HG02870 (cell line): ENCODE measurements around the gene HBP1.
"Not testable (repeated sequence)": the region's sequence is repeated elsewhere in the genome, so short reads cannot be mapped to it uniquely, and the experiment has no call there.

Source experiments
- ATAC-seq: cut with Tn5 transposase; IDR thresholded peaks from one replicate; pipeline ENCODE4 v1.9.1; 2021; ENCODE audit warnings: mild to moderate bottlenecking, moderate library complexity; ENCODE audit not compliant: unreplicated experiment

HBP1 gene, protein sequence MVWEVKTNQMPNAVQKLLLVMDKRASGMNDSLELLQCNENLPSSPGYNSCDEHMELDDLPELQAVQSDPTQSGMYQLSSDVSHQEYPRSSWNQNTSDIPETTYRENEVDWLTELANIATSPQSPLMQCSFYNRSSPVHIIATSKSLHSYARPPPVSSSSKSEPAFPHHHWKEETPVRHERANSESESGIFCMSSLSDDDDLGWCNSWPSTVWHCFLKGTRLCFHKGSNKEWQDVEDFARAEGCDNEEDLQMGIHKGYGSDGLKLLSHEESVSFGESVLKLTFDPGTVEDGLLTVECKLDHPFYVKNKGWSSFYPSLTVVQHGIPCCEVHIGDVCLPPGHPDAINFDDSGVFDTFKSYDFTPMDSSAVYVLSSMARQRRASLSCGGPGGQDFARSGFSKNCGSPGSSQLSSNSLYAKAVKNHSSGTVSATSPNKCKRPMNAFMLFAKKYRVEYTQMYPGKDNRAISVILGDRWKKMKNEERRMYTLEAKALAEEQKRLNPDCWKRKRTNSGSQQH

DNA sequence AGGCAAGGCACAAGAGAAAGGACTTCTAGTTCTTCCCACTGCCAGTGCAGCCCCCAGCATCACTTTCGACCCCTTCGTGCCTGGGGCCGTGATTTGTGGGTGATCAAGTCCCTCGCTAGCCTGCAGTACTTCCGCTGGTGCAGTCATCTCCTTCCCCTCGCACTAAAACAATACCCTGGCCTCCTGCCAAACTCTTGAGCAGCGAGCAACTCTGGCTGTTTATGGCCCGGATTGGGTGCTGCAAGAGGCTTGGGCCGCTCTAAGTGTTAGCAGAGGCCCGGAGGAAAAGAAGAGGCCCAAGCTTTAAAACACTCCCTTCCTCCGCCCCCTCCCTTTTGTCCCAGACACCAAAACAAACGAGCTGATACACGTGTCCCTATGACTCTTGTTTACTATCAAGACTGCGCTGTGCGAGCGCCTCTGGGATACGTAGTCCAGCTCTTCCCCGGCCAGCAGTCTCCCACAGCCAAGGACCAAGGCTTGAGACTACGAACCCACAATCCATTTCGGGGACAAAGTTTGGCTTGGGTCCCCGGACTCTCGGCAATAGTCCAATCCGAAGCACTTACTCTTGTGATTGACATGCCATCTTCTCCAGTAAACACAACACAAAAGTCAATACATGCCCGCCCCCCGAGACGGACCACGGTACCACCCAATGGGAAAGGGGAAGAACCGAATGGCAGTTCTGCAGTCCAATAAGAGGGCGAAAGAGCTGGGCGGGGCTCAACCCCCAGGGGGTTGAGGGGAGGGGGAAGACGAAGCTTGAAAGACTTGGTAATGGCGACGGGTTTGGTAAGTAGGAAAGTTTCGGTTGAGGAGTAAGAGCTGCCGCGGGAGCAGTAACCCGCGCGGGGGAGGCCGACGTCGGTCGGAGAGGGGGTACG is at the start of gene HBP1:
Gene HBP1 (plus strand): TSS at position 771 of the 887 bp plus-strand sequence. CDS start 10,891 bp downstream, outside the sequence.
- peak; percentile 89 for ATAC-seq

DNA sequence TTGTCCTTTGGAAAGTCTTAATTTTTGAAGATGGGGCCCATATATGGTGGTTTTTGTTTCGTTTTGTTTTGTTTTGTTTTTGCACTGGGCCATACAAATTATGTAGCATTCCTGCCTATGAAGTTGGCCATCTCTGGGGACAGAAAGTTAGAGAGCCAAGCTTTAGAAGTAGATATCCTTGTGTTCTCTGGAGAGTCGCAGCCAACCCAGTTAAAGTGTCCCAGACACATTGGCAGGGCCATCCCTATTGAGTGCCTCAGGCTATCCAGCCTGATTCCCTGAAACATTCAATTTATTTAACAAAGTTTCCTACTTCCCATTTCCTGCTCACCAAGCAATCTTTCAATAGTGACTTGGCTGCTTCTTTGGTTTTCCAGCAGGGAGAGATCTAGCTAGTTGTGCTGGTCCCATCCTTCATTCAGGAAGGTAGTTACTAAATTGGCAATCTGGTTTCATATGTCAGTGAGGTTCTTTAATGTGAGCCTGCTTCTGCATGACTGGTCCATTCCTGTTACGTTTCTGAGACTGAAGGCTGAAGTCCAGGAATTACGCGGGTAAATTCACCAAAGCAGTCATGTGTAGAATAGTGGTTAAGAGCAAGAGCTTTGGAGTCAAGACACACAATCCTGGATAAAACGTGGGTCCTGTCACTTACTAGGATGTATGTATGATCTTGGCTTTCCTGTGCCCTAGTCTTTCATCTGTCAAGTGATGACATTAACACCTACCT is 49.3 kb upstream of the HBP1 start:
- ATAC-seq, result no peak

DNA sequence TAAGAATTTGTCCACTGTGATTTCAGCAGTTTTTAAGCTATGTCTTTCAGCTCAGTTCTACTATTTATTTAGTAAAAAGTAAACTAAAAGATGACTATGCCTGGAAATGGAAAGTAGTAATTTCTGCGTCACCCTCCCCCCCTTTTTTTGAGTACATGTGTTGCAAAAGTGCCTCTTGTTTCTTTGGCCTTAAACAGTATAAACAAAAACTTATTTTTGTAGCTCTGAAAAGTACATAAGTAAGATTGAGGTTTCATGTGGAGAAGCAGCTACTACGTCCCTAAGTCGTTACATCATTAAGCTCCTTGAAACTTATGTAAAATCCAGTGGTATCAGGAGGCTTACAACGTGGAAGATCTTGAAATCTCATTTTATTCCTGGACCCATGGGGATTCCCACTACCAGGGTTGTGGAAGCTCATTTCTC is 46.3 kb upstream of the HBP1 start:
- no peak for ATAC-seq

DNA sequence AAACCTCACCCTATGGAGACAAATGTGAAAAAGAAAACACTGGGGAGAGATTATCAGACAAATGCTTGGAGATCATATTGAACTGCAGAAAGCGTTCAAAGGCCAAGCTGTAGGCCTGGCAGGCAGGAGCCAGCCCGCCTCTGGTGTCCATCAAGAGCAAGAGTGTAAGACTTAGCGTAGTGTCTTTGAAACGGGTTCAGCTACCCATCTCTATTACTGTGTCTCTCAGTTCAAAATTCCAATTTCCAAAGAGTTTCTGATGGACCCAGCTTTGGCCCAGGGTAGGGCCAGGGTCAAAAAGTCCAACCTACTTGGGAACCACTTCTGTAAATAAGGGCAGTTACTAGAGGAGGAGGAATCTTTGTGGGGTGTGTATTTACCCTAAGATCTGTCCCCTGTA is 45.4 kb upstream of the HBP1 start:
- ATAC-seq, result no peak

DNA sequence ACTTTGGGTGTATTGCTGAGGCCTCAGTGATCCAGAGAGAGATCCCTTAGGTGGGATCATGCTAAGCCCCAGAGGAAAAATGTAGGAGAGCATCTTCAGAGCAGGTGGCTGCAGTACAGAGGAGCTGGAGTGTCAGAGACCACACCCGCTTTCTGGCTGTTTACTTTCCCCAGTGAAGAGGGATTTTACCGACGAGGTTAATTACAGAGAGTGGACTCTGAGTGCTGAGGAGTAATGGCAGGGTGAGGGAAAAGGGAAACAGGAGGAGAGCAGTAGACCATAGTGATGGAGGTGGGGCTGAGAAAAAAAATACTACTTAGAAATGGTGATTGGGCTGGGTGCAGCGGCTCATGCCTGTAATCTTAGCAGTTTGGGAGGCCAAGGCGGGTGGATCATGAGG is 43.3 kb upstream of the HBP1 start:
- ATAC-seq, result no peak

DNA sequence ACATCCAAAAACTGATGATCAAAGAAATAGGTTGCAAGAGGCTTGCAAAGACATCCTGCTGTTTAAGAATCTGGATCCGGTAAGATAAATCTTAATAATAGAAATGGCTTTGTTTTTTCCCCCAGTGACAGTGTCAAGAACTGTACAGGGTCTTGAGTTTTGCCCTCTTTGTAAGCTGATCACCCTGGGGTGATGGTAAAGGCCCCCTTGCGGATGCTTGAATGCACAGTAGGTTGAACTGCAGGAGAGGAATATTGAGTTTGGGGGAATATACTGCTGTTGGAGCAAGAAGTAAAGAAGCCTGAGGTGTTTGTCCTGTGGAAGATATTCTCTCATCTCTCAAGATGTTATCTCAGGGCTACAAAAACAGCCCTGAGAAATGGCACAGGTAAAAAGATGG is 40.6 kb upstream of the HBP1 start:
- no peak for ATAC-seq

DNA sequence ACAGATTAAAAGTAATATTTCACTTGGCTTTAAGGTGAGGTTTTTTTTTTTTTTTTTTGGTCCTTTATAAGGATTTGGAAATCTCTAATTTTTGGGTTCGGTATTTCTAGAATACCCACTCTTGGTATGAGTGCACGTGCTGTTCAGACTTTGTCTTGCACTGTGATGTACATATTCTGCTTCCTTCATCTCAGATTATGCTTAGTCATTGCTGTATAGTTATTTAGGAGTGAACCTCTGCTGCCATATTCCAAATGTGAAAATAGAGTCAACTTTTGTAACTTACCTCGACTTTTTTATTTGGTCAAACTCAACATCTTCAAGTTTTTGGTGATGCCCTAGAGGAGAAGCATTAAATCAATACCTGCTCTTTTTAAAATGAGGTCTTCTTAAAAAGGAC is 40.1 kb upstream of the HBP1 start:
- ATAC-seq, result no peak

DNA sequence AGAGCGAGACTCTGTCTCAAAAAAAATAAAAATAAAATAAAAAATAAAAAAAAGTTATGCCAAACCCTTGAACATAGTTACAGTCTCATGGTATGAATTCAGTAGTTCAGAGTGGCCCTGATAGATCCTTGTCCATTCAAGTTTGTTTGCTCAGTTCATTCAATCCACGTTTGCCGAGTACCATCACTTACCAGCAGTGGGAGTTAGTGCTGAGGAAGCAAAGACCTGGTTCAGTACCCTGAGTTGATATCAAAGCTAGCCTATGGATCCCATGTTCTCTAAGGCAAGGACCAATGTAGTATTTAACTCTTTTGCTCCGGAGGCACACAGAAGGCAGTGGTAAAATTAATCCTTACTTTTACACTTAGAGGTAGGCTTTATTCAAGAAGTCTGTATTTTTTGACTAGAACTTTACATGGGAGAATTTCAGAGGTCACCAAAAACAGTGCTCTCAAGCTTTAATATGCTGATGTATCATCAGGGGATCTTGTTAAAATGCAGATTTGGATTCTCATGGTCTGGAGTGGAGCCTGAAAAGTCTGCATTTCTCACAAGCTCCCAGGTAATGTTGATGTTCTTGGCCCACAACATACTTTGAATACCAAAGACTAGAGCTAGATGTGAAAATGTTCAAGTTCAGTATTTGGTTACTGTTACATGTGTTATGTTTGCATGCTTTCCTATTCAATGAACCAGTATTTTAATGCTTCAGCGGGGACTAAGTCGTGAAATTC is 38.1 kb upstream of the HBP1 start:
- no peak for ATAC-seq

DNA sequence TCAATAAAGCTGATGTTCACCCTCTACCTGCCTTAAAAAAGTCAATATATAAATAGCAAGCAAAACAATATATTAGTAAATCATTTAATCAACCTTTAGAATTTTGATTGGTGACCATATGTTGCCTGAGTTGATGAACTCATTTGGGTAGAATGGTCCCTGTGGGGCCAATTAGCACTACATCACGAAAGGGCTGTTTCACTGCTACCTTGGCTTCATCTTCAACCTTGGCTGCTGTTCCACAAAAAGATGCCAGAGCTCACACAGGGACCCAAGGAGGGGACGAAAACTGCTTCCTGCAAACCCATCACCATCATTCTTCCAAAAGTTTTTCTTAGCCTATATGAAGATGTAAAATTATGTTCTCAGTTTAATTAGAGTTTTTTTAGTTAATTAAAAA is 35.4 kb upstream of the HBP1 start:
- no peak for ATAC-seq

DNA sequence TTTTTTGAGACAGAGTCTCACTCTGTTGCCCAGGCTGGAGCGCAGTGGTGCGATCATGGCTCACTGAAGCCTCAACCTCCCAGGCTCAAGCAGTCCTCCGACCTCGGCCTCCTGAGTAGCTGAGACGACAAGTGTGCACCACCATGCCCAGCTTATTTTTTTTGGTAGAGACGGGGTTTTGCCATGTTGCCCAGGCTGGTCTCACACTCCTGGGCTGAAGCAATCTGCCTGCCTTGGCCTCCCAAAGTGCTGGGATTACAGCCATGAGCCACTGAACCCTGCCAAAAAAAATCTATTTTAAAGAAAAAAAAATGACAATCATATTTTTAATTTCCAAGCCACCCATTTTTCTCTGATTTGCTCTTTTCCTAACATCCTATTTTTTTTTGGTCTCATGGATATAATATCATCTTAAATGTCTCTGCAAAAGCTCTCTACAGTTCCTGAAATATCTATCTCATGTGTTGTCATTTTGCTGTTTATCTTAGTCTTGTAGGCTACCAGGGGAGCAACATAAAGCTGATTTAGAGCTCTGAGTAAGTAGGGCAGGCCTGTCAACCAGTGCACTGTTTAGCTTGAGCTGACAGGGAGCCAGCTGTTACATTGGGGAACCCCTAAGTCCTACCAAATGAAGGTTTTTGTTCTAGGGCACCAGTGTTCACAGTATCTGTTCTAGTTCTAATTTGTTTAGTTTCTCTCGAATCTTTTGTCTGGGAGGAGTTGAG is 29.9 kb upstream of the HBP1 start:
- no peak for ATAC-seq

DNA sequence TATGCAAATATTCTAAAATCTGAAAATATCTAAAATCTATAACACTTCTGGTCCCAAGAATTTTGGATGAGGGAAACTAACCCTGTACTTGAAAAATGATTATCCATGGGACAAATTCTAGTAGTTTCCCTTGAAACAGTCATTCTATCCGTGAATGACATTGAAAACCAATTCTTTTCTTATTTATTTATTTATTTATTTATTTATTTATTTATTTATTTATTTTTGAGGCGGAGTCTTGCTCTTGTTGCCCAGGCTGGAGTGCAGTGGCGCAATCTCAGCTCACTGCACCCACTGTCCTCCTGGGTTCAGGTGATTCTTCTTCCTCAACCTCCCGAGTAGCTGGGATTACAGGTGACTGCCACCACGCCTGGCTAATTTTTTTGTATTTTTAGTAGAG is 24.9 kb upstream of the HBP1 start:
- ATAC-seq, result not testable (repeated sequence)

DNA sequence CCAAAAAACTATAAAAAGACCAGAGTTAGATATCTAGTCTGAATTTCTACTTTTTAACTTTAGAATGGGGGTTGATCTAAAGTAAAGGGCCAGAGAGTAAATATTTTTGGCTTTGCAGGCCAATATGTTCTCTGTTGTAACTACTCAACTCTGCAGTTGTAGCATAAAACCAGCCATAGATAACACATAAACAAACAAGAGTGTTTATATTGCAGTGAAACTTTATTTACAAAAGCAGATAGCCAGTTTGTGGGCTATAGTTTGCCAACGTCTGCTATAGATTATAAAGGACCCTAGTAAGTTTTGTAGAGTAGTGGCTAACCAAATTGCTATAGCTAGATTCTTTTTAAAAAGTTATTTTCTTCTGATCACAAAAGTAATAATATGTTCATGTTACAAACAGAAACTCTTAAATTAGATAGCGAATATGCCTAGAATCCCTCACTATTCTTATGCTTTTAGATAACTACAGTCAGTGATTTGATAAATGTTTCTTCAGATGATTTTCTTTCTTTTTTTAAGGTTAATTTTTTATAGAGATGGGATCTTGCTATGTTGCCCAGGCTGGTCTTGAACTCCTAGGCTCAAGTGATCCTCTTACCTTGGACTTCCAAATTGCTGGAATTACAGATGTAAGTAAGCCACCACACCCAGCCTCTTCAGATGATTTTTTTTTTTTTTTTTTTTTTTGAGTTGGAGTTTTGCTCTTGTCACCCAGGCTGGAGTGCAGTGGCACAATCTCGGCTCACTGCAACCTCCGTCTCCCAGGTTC is 23.6 kb upstream of the HBP1 start:
- ATAC-seq, result no peak

DNA sequence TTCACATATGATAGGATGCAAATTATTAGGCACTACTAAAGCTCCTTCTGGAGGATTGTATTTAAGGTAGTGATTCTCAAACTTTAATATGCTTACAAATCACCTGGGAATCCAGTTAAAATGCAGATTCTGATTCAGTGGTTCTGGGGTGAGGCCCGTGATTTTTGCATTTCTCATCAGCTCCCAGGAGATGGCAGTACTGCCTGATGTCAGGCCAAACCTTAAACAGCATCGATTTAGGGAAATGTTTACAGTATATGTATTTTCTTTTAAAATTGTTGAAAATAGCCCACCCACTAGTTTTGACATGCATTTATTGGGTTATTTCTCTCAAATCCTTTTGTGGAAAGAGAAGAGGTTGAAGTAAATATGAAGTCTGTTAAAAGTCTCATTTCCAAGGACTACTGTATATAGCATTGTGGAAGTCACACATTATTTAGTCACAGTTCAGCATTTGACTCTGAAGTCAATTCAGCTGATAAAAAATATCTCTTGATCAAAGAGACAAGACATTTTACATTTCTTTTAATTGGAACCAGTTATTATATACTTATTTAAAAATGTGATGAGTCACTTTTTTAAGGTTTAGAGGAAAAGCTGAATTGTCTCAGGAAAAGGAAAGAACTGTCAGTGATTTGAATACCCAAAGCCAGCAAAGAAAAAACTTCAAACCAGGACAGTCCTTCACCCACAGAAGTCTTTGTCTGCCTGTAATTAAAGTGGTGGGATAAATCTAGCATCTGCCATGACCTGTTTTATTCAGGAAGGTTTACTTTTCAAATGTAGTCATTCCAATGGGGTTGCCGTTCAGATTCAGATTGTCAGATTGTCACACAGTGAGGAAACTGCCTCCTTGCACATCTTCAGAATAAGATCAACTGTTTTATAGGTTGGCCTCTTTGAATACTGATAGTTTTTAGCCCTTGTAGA is 21.1 kb upstream of the HBP1 start:
- ATAC-seq, result no peak

DNA sequence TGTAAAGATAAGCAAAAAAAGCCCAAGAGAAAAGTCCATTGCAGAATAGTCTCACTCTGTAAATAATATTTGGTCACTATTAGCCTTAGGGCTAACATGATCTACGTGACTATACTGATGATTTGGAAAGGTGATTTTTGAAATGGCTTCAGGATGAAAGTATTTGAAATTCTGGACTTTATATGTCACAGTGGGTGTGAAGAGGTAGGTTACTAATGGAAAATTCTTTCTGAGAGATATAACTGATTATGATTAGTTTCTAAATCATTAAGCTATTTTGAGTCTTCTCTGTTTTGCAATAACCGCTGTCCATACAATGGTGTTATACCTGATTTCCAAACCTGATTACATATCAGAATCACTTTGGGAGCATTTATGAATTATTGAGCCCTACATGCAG is 20.1 kb upstream of the HBP1 start:
- no peak for ATAC-seq

DNA sequence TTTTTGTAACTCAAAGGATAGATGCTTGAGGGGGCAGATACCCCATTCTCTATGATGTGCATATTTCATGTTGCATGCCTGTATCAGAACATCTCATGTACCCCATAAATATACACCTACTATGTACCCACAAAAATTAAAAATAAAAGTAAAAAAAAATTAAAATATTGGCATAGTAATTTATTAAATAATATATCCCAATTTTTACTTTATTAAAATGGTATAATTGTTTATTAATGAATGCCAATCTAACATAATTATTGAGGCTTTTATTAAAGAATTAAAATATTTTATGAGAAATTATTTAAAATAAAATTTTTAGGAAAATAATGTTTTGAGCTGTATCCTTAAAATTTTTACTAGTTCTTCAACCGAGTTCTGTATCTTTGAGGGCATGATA is 18.9 kb upstream of the HBP1 start:
- ATAC-seq, result no peak

DNA sequence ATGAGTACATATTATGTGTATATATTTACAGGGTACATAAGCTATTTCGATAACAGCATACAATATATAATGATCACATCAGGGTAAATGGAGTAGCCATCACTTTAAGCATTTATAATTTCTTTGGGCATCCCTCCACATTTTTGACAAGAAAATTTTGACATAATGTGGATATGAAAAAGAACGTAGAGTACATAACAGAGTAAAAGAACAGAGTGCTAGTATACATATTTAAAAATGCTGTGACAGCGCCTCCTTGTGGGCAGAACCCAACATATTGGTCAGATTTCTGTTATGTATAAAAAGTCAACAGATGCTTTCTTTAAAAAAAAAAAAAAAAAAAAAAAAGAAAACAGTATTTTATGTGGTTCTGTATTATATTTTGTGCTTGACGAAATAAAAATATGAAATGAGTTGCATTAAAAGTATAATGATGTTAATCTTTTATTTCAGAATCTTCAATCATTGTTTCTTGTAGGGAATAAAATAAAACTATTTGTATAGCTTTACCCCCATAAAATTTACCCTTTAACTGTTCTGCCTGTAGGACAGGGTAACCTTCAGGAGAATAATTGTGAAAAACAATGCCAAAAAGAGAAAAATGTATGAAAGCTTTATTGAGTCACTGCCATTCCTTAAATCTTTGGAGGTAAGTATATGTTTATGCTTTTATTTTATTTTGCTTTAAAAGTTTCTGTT is 18.3 kb upstream of the HBP1 start:
- no peak for ATAC-seq

DNA sequence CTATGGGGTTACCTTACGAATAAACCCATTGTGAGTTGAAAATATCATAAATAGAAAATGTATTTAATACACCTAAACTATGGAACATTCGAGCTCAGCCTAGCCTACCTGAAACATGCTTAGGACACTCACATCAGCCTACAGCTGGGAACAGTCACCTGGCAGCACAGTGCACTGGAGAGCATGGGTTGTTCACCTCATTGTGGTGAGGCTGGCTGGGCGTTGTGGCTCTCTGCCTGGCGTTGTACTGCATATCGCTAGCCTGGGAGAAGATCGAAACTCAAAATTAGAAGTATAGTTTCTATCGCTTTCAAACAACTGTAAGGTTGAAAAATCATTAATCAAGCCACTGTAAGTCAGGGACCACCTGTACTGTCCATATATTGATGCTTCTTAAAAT is 17.3 kb upstream of the HBP1 start:
- ATAC-seq, result no peak
